Subcutaneous abdominal adipose tissue (tissue), 5 donors: ENCODE data around the gene JMJD1C.
"Not testable (repeated sequence)": the region's sequence is repeated elsewhere in the genome, so short reads cannot be mapped to it uniquely, and the experiment has no call there.

ENCODE experiments used
- H3K27ac ChIP-seq: one replicate; pipeline ENCODE4 v1.7.0; 2013; ENCODE audit warnings: low read depth, mild to moderate bottlenecking, inconsistent platforms, low read length, moderate library complexity
- H3K27me3 ChIP-seq, 5 donors: one replicate each; pipeline ENCODE4 v1.7.0; 2013; ENCODE audit warnings: low read length in 5 of 5, inconsistent platforms in 1 of 5; ENCODE audit not compliant: control insufficient read depth in 5 of 5, insufficient read depth in 4 of 5
- H3K36me3 ChIP-seq, 5 donors: one replicate each; pipeline ENCODE4 v1.7.0; 2013; ENCODE audit warnings: low read length in 5 of 5; ENCODE audit not compliant: control insufficient read depth in 5 of 5, insufficient read depth in 5 of 5
- H3K4me1 ChIP-seq, 5 donors: one replicate each; pipeline ENCODE4 v1.7.0; 2013; ENCODE audit warnings: low read length in 5 of 5, mild to moderate bottlenecking in 3 of 5, moderate library complexity in 1 of 5; ENCODE audit not compliant: control insufficient read depth in 5 of 5, insufficient read depth in 5 of 5
- H3K4me3 ChIP-seq, 5 donors: one replicate each; pipeline ENCODE4 v1.7.0; 2013; ENCODE audit warnings: low read length in 5 of 5, low read depth in 1 of 5
- H3K9ac ChIP-seq, 5 donors: one replicate each; pipeline ENCODE4 v1.7.0; 2013; ENCODE audit warnings: low read length in 5 of 5, mild to moderate bottlenecking in 4 of 5, moderate library complexity in 3 of 5
- H3K9me3 ChIP-seq, 5 donors: one replicate each; pipeline ENCODE4 v1.7.0; 2013; ENCODE audit warnings: low read length in 5 of 5; ENCODE audit not compliant: control insufficient read depth in 5 of 5
- donor health status: healthy.
- donor health status: healthy.
- donor health status: healthy.
- donor health status: healthy.
- donor health status: healthy.

JMJD1C gene

DNA sequence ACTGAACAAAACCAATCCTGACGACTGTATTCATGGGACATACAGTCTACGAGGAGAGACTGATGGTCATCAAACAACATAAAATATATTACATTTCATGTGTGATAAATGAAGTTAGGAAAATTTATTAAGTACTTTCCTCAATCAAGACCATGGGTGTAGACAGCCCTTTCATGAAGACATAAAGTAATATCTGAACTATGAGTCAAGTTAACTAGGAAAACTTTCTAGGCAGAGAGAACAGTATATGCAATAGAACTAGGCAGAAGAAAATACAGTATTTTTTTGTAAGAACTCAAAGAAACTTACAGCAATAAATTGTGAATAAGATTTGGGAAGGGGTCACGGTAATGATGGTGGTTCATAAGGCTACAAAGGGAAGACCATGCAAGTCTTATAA lies 112.8 kb downstream of the JMJD1C start:
- Histone ChIP-seq H3K9ac (no peak overlapping the region), H3K9me3 (peaks cover 0 to 4% (median 0%) of the 10 kb centered on the region in 5 donors), H3K36me3 (no peaks in the 10 kb centered on the region), H3K4me3 (no peak overlapping the region), H3K4me1 (peaks cover 0 to 5% (median 0%) of the 10 kb centered on the region in 5 donors), H3K27ac (no peak overlapping the region), H3K27me3 (no peaks in the 10 kb centered on the region)

- H3K9ac ChIP-seq, result no peak overlapping the region
- H3K9me3 ChIP-seq, result no peaks in the 10 kb centered on the region
- H3K27ac ChIP-seq, result no peak overlapping the region
- H3K27me3 ChIP-seq, result no peaks in the 10 kb centered on the region
- no peak overlapping the region for H3K4me3 ChIP-seq
- H3K36me3 ChIP-seq, result no peaks in the 10 kb centered on the region
- no peaks in the 10 kb centered on the region for H3K4me1 ChIP-seq
These were observed 117.4 kb downstream of the JMJD1C start for GRCh38 chr10:63348245-63348850.

GRCh38 chr10:63346015-63346441 lies 119.7 kb downstream of the JMJD1C start:
- Histone ChIP-seq H3K27ac (no peak overlapping the region), H3K4me1 (no peaks in the 10 kb centered on the region), H3K9me3 (no peaks in the 10 kb centered on the region), H3K4me3 (no peak overlapping the region), H3K27me3 (no peaks in the 10 kb centered on the region), H3K36me3 (no peaks in the 10 kb centered on the region), H3K9ac (no peak overlapping the region)

GRCh38 chr10:63344269-63344668 lies 121.5 kb downstream of the JMJD1C start:
- H3K36me3 ChIP-seq, result peaks cover 0 to 3% (median 0%) of the 10 kb centered on the region in 5 donors
- no peak overlapping the region for H3K4me3 ChIP-seq
- H3K4me1 ChIP-seq, result no peaks in the 10 kb centered on the region
- no peak overlapping the region for H3K27ac ChIP-seq
- no peaks in the 10 kb centered on the region for H3K27me3 ChIP-seq
- H3K9ac ChIP-seq, result no peak overlapping the region
- H3K9me3 ChIP-seq, result no peaks in the 10 kb centered on the region

DNA sequence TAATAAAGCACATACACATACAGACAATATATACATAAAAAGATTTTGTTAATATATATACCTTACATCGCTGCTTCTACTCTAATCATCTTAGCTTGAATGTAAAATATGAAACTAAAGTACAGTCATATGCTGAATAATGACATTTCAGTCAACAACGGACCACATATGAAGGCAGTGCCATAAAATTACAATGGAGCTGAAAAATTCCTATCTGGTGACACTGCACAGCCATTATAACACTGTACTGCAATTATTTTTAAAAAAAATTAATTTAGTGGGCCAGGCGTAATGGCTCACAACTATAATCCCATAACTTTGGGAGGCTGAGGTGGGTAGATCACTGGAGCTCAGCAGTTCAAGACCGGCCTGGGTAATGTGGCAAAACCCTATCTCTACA lies 122.3 kb downstream of the JMJD1C start:
- no peak overlapping the region for H3K9ac ChIP-seq
- H3K36me3 ChIP-seq, result peaks cover 0 to 3% (median 0%) of the 10 kb centered on the region in 5 donors
- no peak overlapping the region for H3K4me3 ChIP-seq
- H3K9me3 ChIP-seq, result no peaks in the 10 kb centered on the region
- H3K27ac ChIP-seq, result no peak overlapping the region
- H3K27me3 ChIP-seq, result no peaks in the 10 kb centered on the region
- no peaks in the 10 kb centered on the region for H3K4me1 ChIP-seq

DNA sequence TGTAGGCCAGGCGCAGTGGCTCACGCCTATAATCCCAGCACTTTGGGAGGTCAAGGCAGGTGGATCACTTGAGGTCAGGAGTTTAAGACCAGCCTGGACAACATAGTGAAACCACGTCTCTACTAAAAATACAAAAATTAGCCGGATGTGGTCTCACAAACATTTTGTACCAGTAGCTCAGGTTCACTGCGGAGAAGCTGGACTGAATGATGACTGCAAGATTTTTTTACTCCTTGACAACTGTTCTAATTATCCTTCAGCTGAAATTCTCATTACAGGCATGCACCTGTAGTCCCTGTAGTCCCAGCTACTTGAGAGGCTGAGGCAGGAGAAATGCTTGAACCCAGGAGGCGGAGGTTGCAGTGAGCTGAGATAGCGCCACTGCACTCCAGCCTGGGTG lies 126.1 kb downstream of the JMJD1C start:
- H3K27me3 ChIP-seq, H3K9me3 ChIP-seq, H3K4me3 ChIP-seq, H3K27ac ChIP-seq, H3K4me1 ChIP-seq, H3K9ac ChIP-seq, H3K36me3 ChIP-seq: not testable (repeated sequence)

DNA sequence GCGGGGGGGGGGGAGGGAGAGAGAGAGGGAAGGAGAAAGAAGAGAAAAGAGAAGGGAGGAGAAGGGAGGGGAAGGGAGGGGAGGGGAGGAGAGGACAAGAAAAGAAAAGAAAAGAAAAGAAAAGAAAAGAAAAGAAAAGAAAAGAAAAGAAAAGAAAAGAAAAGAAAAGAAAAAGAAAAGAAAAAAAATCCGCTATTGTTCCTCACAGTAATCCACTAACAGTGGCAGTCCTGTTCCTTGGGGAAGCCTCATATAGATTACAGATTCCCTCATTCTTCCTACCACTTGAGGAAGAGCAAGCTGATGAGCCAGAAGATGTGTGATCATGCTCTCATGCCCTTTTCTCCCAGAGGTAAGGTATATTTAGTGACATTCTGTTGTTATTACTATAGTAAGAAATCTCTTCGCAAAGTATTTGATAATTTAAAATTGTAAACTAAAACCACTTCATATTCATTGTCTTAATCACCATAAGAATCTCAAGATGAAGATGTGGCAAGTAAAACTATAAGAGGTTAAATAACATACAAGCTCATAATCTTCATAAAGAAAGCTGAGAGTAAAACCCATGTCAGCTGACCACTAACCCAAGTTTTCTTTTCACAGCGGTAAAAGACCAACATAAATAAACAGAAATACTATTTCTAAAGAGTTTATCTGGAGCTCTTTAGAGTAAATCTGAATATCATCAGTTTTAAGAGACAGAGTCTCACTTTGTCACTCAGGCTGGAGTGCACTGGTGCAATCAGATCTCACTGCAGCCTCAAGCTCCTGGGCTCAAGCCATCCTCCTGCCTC lies 128.1 kb downstream of the JMJD1C start:
- H3K27ac ChIP-seq, result no peak overlapping the region
- H3K4me1 ChIP-seq, result no peaks in the 10 kb centered on the region
- H3K27me3 ChIP-seq, result no peaks in the 10 kb centered on the region
- no peak overlapping the region for H3K9ac ChIP-seq
- H3K4me3 ChIP-seq, result no peak overlapping the region
- H3K36me3 ChIP-seq, result peaks cover 0 to 3% (median 0%) of the 10 kb centered on the region in 5 donors
- H3K9me3 ChIP-seq, result no peaks in the 10 kb centered on the region

GRCh38 chr10:63331586-63331985 lies 134.2 kb downstream of the JMJD1C start:
- Histone ChIP-seq H3K9me3 (no peaks in the 10 kb centered on the region), H3K4me1 (no peaks in the 10 kb centered on the region), H3K36me3 (no peaks in the 10 kb centered on the region), H3K9ac (no peak overlapping the region), H3K4me3 (no peak overlapping the region), H3K27me3 (no peaks in the 10 kb centered on the region), H3K27ac (no peak overlapping the region)

GRCh38 chr10:63324495-63324854 lies 141.3 kb downstream of the JMJD1C start:
- Histone ChIP-seq H3K27ac (no peak overlapping the region), H3K27me3 (no peaks in the 10 kb centered on the region), H3K9ac (no peak overlapping the region), H3K4me1 (peaks cover 0 to 4% (median 0%) of the 10 kb centered on the region in 5 donors), H3K36me3 (no peaks in the 10 kb centered on the region), H3K9me3 (no peaks in the 10 kb centered on the region), H3K4me3 (no peak overlapping the region)

DNA sequence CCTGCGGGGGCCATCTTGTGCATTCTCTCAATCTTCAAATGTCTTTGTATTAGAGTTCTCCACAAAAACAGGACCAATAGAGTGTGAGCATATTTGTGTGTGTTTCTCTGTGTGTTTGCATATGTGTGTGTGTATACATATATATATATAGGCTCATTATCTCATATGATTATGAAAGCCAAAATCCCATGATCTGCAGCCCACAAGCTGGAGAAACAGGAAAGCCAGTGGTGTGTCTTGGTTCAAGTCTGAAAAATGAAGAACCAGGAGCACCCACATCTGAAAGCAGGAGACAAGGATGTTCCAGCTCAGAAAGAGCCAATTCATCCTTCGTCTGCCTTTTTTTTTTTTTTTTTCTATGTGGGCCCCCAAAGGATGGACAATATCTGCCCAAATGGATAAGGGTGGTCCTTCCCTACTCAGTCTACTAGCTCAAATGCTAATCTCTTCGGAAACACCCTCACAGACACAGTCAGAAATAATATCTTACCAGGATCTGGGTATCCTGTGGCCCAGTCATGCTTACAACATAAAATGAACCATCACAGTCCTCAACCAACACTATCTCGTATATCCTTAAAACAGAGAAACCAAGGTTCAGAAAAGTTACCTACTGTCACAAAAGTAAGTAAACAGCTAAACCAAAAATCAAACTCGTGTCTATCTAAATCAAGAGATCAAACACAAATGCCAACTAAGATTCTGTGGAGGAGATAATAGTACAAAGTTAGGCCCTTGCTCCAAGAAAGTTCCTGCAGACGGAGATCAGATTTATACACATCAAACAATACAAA lies 141.9 kb downstream of the JMJD1C start:
- Histone ChIP-seq H3K4me3 (no peak overlapping the region), H3K9ac (no peak overlapping the region), H3K9me3 (no peaks in the 10 kb centered on the region), H3K4me1 (peaks cover 0 to 4% (median 0%) of the 10 kb centered on the region in 5 donors), H3K36me3 (no peaks in the 10 kb centered on the region), H3K27ac (no peak overlapping the region), H3K27me3 (no peaks in the 10 kb centered on the region)
